Prostate gland (tissue), 2 donors: Measurements from ENCODE around the gene SCAANT1.

Experiments used
- POLR2A ChIP-seq: fragments of 450-650 bp; IDR thresholded peaks from one replicate; pipeline ENCODE4 v1.6.1; 2016; ENCODE audit warnings: antibody characterized with exemption, mild to moderate bottlenecking
- POLR2AphosphoS5 ChIP-seq: sonication (generic); formaldehyde crosslinking; IDR thresholded peaks from one replicate; pipeline ENCODE4 v1.6.1; 2017; ENCODE audit warnings: antibody characterized with exemption
- TF ChIP-seq, protein P1 (sequence below), 4 experiments: fragments of 200-600 bp in 2 of 4; fragments of 450-650 bp in 2 of 4; sonication (generic) in 2 of 4; IDR thresholded peaks; 1 replicate in 3 of 4; 2 replicates in 1 of 4; pipeline ENCODE4 v1.5.1; 2016 to 2019; ENCODE audit warnings: antibody characterized with exemption in 4 of 4, mild to moderate bottlenecking in 2 of 4, moderate library complexity in 2 of 4

DNA sequence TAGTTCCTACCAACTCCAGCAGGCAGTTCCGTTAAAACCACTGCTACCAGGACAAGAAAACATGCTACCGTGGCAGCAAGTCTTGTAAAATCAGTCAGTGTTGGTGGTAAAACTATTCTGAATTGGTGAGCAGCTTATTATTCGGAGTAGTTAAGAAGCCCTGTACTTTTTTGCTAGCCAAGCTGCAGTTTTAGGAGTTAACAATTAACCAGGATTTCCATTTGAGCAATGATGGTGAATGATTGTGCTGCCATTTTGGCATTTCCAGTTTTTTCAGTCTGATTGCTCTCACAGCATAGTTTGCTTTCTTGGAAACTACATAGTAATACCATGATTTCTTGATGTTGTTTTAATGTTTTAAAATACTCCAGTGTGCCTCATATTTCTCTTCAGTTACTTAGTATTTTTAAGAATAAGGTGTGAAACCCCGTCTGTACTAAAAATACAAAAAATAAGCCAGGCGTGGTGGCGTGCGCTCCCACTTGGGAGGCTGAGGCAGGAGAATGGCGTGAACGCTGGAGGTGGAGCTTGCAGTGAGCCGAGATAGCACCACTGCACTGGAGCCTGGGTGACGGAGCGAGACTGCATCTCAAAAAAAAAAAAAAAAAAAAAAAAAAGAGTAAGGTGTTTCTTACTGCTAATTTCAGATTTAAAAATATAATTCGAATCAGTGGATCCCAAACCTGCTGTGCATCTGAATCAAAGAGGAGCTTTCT, 43.8 kb upstream of the SCAANT1 start:
- TF ChIP-seq, protein P1, sequence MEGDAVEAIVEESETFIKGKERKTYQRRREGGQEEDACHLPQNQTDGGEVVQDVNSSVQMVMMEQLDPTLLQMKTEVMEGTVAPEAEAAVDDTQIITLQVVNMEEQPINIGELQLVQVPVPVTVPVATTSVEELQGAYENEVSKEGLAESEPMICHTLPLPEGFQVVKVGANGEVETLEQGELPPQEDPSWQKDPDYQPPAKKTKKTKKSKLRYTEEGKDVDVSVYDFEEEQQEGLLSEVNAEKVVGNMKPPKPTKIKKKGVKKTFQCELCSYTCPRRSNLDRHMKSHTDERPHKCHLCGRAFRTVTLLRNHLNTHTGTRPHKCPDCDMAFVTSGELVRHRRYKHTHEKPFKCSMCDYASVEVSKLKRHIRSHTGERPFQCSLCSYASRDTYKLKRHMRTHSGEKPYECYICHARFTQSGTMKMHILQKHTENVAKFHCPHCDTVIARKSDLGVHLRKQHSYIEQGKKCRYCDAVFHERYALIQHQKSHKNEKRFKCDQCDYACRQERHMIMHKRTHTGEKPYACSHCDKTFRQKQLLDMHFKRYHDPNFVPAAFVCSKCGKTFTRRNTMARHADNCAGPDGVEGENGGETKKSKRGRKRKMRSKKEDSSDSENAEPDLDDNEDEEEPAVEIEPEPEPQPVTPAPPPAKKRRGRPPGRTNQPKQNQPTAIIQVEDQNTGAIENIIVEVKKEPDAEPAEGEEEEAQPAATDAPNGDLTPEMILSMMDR (IDR thresholded peaks at IDR 0.05): no peak
- TF ChIP-seq POLR2AphosphoS5 (no peak), POLR2A (no peak)
